Naive thymus-derived CD4-positive, alpha-beta T cell (primary cell): ENCODE results near the gene ARL5A. TPM values are rescaled to one million over a fixed set of nuclear protein-coding genes. Genes with fewer than 3 reads are reported as not detected.

ENCODE experiments used
- ATAC-seq: fragments of 150-1000 bp; cut with Tn5 transposase; 2 replicates; pipeline ENCODE4 v1.10.0; 2021; ENCODE audit warnings: mild to moderate bottlenecking, moderate library complexity
- CTCF ChIA-PET: fragments of 350-600 bp; sonication (Branson Sonifier 250); formaldehyde crosslinking; loops from one replicate; lab custom pipeline; 2021; ENCODE audit warnings: antibody characterized with exemption; lab: Charles Lee
- POLR2A ChIA-PET: fragments of 350-600 bp; sonication (Branson Sonifier 250); formaldehyde crosslinking; loops from one replicate; lab custom pipeline; 2021; ENCODE audit warnings: antibody characterized with exemption, inconsistent platforms; lab: Charles Lee
- DNase-seq, 9 donors: peaks; one replicate each; pipeline versions ENCODE4 v3.0.0 to v3.0.0-alpha.2; 2020 to 2022; ENCODE audit warnings: mixed read lengths in 1 of 9
- H3K27ac ChIP-seq: one replicate; pipeline ENCODE4 v1.7.0; 2013; ENCODE audit warnings: mild to moderate bottlenecking, low read depth, low read length, moderate library complexity
- H3K27me3 ChIP-seq, 2 donors: one replicate each; pipeline ENCODE4 v1.7.0; 2013; ENCODE audit warnings: low read length in 2 of 2, mild to moderate bottlenecking in 2 of 2, moderate library complexity in 2 of 2; ENCODE audit not compliant: control insufficient read depth in 2 of 2, insufficient read depth in 2 of 2
- H3K36me3 ChIP-seq, 3 experiments: 1 replicate in 2 of 3; 2 replicates in 1 of 3; pipeline ENCODE4 v1.7.0; 2013; ENCODE audit warnings: low read length in 3 of 3, mild to moderate bottlenecking in 3 of 3, moderate library complexity in 1 of 3; ENCODE audit not compliant: insufficient read depth in 3 of 3, control insufficient read depth in 2 of 3
- H3K4me1 ChIP-seq, 2 donors: one replicate each; pipeline ENCODE4 v1.7.0; 2013; ENCODE audit warnings: low read length in 2 of 2, mild to moderate bottlenecking in 2 of 2, moderate library complexity in 1 of 2; ENCODE audit not compliant: control insufficient read depth in 2 of 2, insufficient read depth in 2 of 2
- H3K4me3 ChIP-seq: 2 replicates; pipeline ENCODE4 v1.7.0; 2013; ENCODE audit warnings: mild to moderate bottlenecking, low read length
- H3K9me3 ChIP-seq, 3 experiments: 1 replicate in 2 of 3; 2 replicates in 1 of 3; pipeline ENCODE4 v1.7.0; 2013; ENCODE audit warnings: low read length in 3 of 3; ENCODE audit not compliant: control insufficient read depth in 2 of 3
- H3K27ac Mint-ChIP-seq, 9 donors: one replicate each; pipeline ENCODE4 v1.8.0; 2020 to 2022; ENCODE audit warnings: mixed read lengths in 9 of 9, mild to moderate bottlenecking in 8 of 9, moderate library complexity in 5 of 9, inconsistent platforms in 2 of 9
- H3K27me3 Mint-ChIP-seq, 5 donors: one replicate each; pipeline ENCODE4 v1.8.0; 2021 to 2022; ENCODE audit warnings: mixed read lengths in 5 of 5, mild to moderate bottlenecking in 1 of 5
- H3K36me3 Mint-ChIP-seq, 5 donors: one replicate each; pipeline ENCODE4 v1.8.0; 2020 to 2022; ENCODE audit warnings: mixed read lengths in 5 of 5, mild to moderate bottlenecking in 3 of 5, inconsistent platforms in 1 of 5
- H3K4me1 Mint-ChIP-seq, 7 donors: one replicate each; pipeline ENCODE4 v1.8.0; 2020 to 2022; ENCODE audit warnings: mixed read lengths in 7 of 7, mild to moderate bottlenecking in 3 of 7, inconsistent platforms in 1 of 7
- H3K4me3 Mint-ChIP-seq, 10 donors: one replicate each; pipeline ENCODE4 v1.8.0; 2020 to 2022; ENCODE audit warnings: mild to moderate bottlenecking in 10 of 10, mixed read lengths in 10 of 10, moderate library complexity in 6 of 10, inconsistent platforms in 2 of 10
- H3K9me3 Mint-ChIP-seq, 11 donors: one replicate each; pipeline ENCODE4 v1.8.0; 2020 to 2022; ENCODE audit warnings: mixed read lengths in 11 of 11, mild to moderate bottlenecking in 4 of 11, inconsistent platforms in 1 of 11, moderate library complexity in 1 of 11
- intact Hi-C, 2 donors: fragments of 100-400 bp; cut with micrococcal nuclease; formaldehyde crosslinking; loops; one replicate each; pipeline ENCODE4 v1.15.1; 2023
- polyA plus RNA-seq, 2 donors: library from polyadenylated mRNA; unstranded; fragments of 300-500 nt; fragmentation: Illumina TruSeq; gene quantifications; one replicate each; pipeline ENCODE4 v1.2.3, GENCODE V29; 2021
- total RNA-seq, 6 experiments: library from RNA in 5 of 6; stranded (reverse) in 5 of 6; gene quantifications; 1 replicate in 5 of 6; 2 replicates in 1 of 6; pipeline ENCODE4 v1.2.3 and lab custom pipeline; 2021 to 2026

The ARL5A gene
- total and polyA plus RNA-seq, 7 experiments from 2014 or later, result 25.8 to 68.3 (median 35.6) TPM

GRCh38 chr2:151860613-151861146 is 32.5 kb upstream of the ARL5A start:
- H3K36me3 ChIP-seq, result no peaks in the 10 kb centered on the region
- Mint-ChIP-seq H3K36me3 (no peaks in the 10 kb centered on the region), H3K4me3 (no peak overlapping the region), H3K27me3 (peaks cover 0 to 10% (median 7%) of the 10 kb centered on the region in 5 donors), H3K4me1 (no peaks in the 10 kb centered on the region), H3K9me3 (no peaks in the 10 kb centered on the region), H3K27ac (no peak overlapping the region)
- intact Hi-C loops, result no loop called here
- no peak overlapping the region for H3K4me3 ChIP-seq
- ChIA-PET CTCF (interaction anchor here (0.5 kb wide), 1 partner anchor 75 kb away, joined by 4 read pairs; no protein-coding TSS in a partner anchor), POLR2A (no interaction called here)
- DNase-seq (no peak), ATAC-seq (no peak)
- no peaks in the 10 kb centered on the region for H3K9me3 ChIP-seq
- H3K27me3 ChIP-seq, result no peaks in the 10 kb centered on the region
- H3K27ac ChIP-seq, result no peak overlapping the region
- no peaks in the 10 kb centered on the region for H3K4me1 ChIP-seq

GRCh38 chr2:151860210-151860609 is 32.0 kb upstream of the ARL5A start:
- H3K4me1 Mint-ChIP-seq, result no peaks in the 10 kb centered on the region
- no peak overlapping the region for H3K27ac Mint-ChIP-seq
- H3K9me3 Mint-ChIP-seq, result no peaks in the 10 kb centered on the region
- H3K4me3 Mint-ChIP-seq, result no peak overlapping the region
- H3K27me3 ChIP-seq, result no peaks in the 10 kb centered on the region
- POLR2A ChIA-PET, result no interaction called here
- ATAC-seq (no peak), DNase-seq (no peak)
- H3K27me3 Mint-ChIP-seq, result peaks cover 0 to 8% (median 5%) of the 10 kb centered on the region in 5 donors
- no peaks in the 10 kb centered on the region for H3K36me3 ChIP-seq
- H3K9me3 ChIP-seq, result no peaks in the 10 kb centered on the region
- H3K4me1 ChIP-seq, result no peaks in the 10 kb centered on the region
- intact Hi-C loops, result no loop called here
- no peak overlapping the region for H3K27ac ChIP-seq
- H3K36me3 Mint-ChIP-seq, result no peaks in the 10 kb centered on the region
- H3K4me3 ChIP-seq, result no peak overlapping the region
- CTCF ChIA-PET, result interaction anchor here (0.5 kb wide), 1 partner anchor 75 kb away, joined by 4 read pairs; no protein-coding TSS in a partner anchor

- H3K27ac ChIP-seq, result no peak overlapping the region
- Mint-ChIP-seq H3K27me3 (peaks cover 0 to 9% (median 0%) of the 10 kb centered on the region in 5 donors), H3K9me3 (no peaks in the 10 kb centered on the region), H3K27ac (no peak overlapping the region), H3K4me3 (no peak overlapping the region), H3K36me3 (no peaks in the 10 kb centered on the region), H3K4me1 (no peaks in the 10 kb centered on the region)
- no peaks in the 10 kb centered on the region for H3K4me1 ChIP-seq
- H3K27me3 ChIP-seq, result no peaks in the 10 kb centered on the region
- ATAC-seq (no peak), DNase-seq (no peak)
- intact Hi-C loops, result no loop called here
- ChIA-PET CTCF (no interaction called here), POLR2A (no interaction called here)
- no peaks in the 10 kb centered on the region for H3K36me3 ChIP-seq
- H3K4me3 ChIP-seq, result no peak overlapping the region
- no peaks in the 10 kb centered on the region for H3K9me3 ChIP-seq
Measured at GRCh38 chr2:151857650-151858049, 29.4 kb upstream of the ARL5A start.

- Histone ChIP-seq H3K9me3 (no peaks in the 10 kb centered on the region), H3K36me3 (no peaks in the 10 kb centered on the region), H3K4me1 (no peaks in the 10 kb centered on the region), H3K27ac (no peak overlapping the region), H3K27me3 (no peaks in the 10 kb centered on the region), H3K4me3 (no peak overlapping the region)
- ATAC-seq (no peak), DNase-seq (no peak)
- no peaks in the 10 kb centered on the region for H3K4me1 Mint-ChIP-seq
- no peaks in the 10 kb centered on the region for H3K9me3 Mint-ChIP-seq
- no peak overlapping the region for H3K27ac Mint-ChIP-seq
- peaks cover 0 to 9% (median 0%) of the 10 kb centered on the region in 5 donors for H3K27me3 Mint-ChIP-seq
- no peaks in the 10 kb centered on the region for H3K36me3 Mint-ChIP-seq
- intact Hi-C loops, result no loop called here
- CTCF ChIA-PET, result no interaction called here
- POLR2A ChIA-PET, result no interaction called here
- H3K4me3 Mint-ChIP-seq, result no peak overlapping the region
Measured at GRCh38 chr2:151855111-151855510, 26.9 kb upstream of the ARL5A start.

GRCh38 chr2:151853070-151853758 is 25.0 kb upstream of the ARL5A start:
- ATAC-seq, result no peak
- no peak overlapping the region for H3K27ac Mint-ChIP-seq
- Histone ChIP-seq H3K4me1 (no peaks in the 10 kb centered on the region), H3K27ac (no peak overlapping the region), H3K36me3 (no peaks in the 10 kb centered on the region), H3K4me3 (no peak overlapping the region), H3K9me3 (no peaks in the 10 kb centered on the region), H3K27me3 (no peaks in the 10 kb centered on the region)
- no peaks in the 10 kb centered on the region for H3K9me3 Mint-ChIP-seq
- H3K4me1 Mint-ChIP-seq, result no peaks in the 10 kb centered on the region
- CTCF ChIA-PET, result no interaction called here
- no peak for DNase-seq
- intact Hi-C loops, result no loop called here
- no peak overlapping the region for H3K4me3 Mint-ChIP-seq
- H3K36me3 Mint-ChIP-seq, result no peaks in the 10 kb centered on the region
- POLR2A ChIA-PET, result no interaction called here
- H3K27me3 Mint-ChIP-seq, result peaks cover 0 to 13% (median 0%) of the 10 kb centered on the region in 5 donors

GRCh38 chr2:151852260-151853069 is 24.2 kb upstream of the ARL5A start:
- ChIA-PET CTCF (interaction anchor here (0.6 kb wide), 1 partner anchor 44 kb away, joined by 3 read pairs; no protein-coding TSS in a partner anchor), POLR2A (interaction anchor here (0.6 kb wide), 1 partner anchor 24 kb away, joined by 3 read pairs; the partner anchor contains the start of gene ARL5A)
- Mint-ChIP-seq H3K9me3 (no peaks in the 10 kb centered on the region), H3K27ac (no peak overlapping the region), H3K4me3 (no peak overlapping the region), H3K4me1 (no peaks in the 10 kb centered on the region), H3K27me3 (peaks cover 0 to 19% (median 0%) of the 10 kb centered on the region in 5 donors), H3K36me3 (no peaks in the 10 kb centered on the region)
- intact Hi-C loops, result no loop called here
- no peaks in the 10 kb centered on the region for H3K36me3 ChIP-seq
- DNase-seq, result no peak
- H3K4me3 ChIP-seq, result no peak overlapping the region
- no peak overlapping the region for H3K27ac ChIP-seq
- ATAC-seq, result no peak
- no peaks in the 10 kb centered on the region for H3K27me3 ChIP-seq
- H3K4me1 ChIP-seq, result no peaks in the 10 kb centered on the region
- no peaks in the 10 kb centered on the region for H3K9me3 ChIP-seq
